K562 (cell line): ENCODE results near the gene POMC. TPM values are rescaled to one million over a fixed set of nuclear protein-coding genes. Genes with fewer than 3 reads are reported as not detected.

ENCODE experiments used
- ATAC-seq: fragments of 200-7000 bp; cut with Tn5 transposase; 3 replicates; pipeline ENCODE4 v1.9.1; 2020; ENCODE audit warnings: moderate library complexity
- BruUV-seq: library from RNA; stranded (reverse); fragments of 400-500 nt; replicated peaks from 2 replicates; lab custom pipeline; 2021; lab: Mats Ljungman, UMichigan
- CTCF ChIA-PET: fragments of 300-600 bp; formaldehyde crosslinking; extraction: SDS; loops from one replicate; lab custom pipeline; 2021; ENCODE audit warnings: low intra/inter-chr PET ratio; lab: Yijun Ruan, JAX
- POLR2A ChIA-PET: fragments of 300-600, 350-650 bp; sonication (Branson Sonifier 250); formaldehyde crosslinking; extraction: SDS; loops from one replicate; lab custom pipeline; 2021; ENCODE audit warnings: antibody characterized with exemption, inconsistent platforms; lab: Yijun Ruan, JAX
- DNase-seq, 4 experiments: peaks; one replicate each; pipeline versions ENCODE4 v3.0.0 to v3.0.0-alpha.2; 2011 to 2018; ENCODE audit warnings: low spot score in 3 of 4, mixed read lengths in 3 of 4; ENCODE audit errors: extremely low read depth in 1 of 4
- FAIRE-seq: peaks from 2 replicates; lab custom pipeline; 2011; peaks lifted over from hg19 to GRCh38; lab: Jason Lieb, UNC
- H2AFZ ChIP-seq: 2 replicates; pipeline ENCODE4 v1.6.0; 2011; ENCODE audit warnings: low read depth, low read length, control low read depth, inconsistent platforms
- H3K27ac ChIP-seq: fragments of 200-600 bp; 3 replicates; pipeline ENCODE4 v1.8.0; 2011; ENCODE audit warnings: low read depth, mild to moderate bottlenecking, control low read depth, inconsistent platforms, low read length, moderate library complexity, mixed read lengths; ENCODE audit errors: extremely low read depth
- H3K27me3 ChIP-seq, 2 experiments: fragments of 300-600 bp in 1 of 2; 2 replicates in 1 of 2; 3 replicates in 1 of 2; pipeline versions ENCODE4 v1.6.0 to v1.8.0; 2011; ENCODE audit warnings: inconsistent platforms in 2 of 2, low read length in 2 of 2, mild to moderate bottlenecking in 1 of 2, mixed read lengths in 1 of 2, moderate library complexity in 1 of 2; ENCODE audit not compliant: control insufficient read depth in 2 of 2, insufficient read depth in 2 of 2
- H3K36me3 ChIP-seq: fragments of 300-600 bp; 3 replicates; pipeline ENCODE4 v1.8.0; 2011; ENCODE audit warnings: mild to moderate bottlenecking, low read length, inconsistent platforms; ENCODE audit not compliant: control insufficient read depth, insufficient read depth
- H3K4me1 ChIP-seq, 2 experiments: fragments of 200-600 bp in 1 of 2; replicated peaks in 1 of 2; 2 replicates in 1 of 2; 3 replicates in 1 of 2; pipeline versions ENCODE4 v1.5.1 to v1.8.0; 2011; ENCODE audit warnings: inconsistent platforms in 2 of 2, low read length in 2 of 2, mild to moderate bottlenecking in 1 of 2, mixed read lengths in 1 of 2, moderate library complexity in 1 of 2; ENCODE audit not compliant: control insufficient read depth in 2 of 2, insufficient read depth in 2 of 2
- H3K4me2 ChIP-seq: 2 replicates; pipeline ENCODE4 v1.6.1; 2011; ENCODE audit warnings: low read length, control low read depth, inconsistent platforms, mixed read lengths; ENCODE audit not compliant: insufficient read depth
- H3K4me3 ChIP-seq: fragments of 200-600 bp; sonication (generic), shearing (Covaris generic); 2 replicates; pipeline ENCODE4 v1.5.1; 2016; ENCODE audit warnings: control low read depth, inconsistent platforms
- H3K79me2 ChIP-seq: fragments of 200-600 bp; 3 replicates; pipeline ENCODE4 v1.8.0; 2011; ENCODE audit warnings: low read length, inconsistent platforms; ENCODE audit not compliant: control insufficient read depth, insufficient read depth
- H3K9ac ChIP-seq, 2 experiments: 2 replicates each; pipeline versions ENCODE4 v1.6.0 to v1.6.1; 2011; ENCODE audit warnings: low read depth in 2 of 2, low read length in 2 of 2, control low read depth in 1 of 2, inconsistent platforms in 1 of 2, mild to moderate bottlenecking in 1 of 2, mixed read lengths in 1 of 2; ENCODE audit not compliant: insufficient read depth in 1 of 2
- H3K9me1 ChIP-seq: one replicate; pipeline ENCODE4 v1.6.0; 2011; ENCODE audit warnings: inconsistent platforms, mild to moderate bottlenecking, low read length, moderate library complexity; ENCODE audit not compliant: control insufficient read depth, insufficient read depth
- H3K9me3 ChIP-seq: replicated peaks from 2 replicates; pipeline ENCODE4 v1.5.1; 2011; ENCODE audit warnings: low read depth, low read length, inconsistent platforms; ENCODE audit not compliant: control insufficient read depth, insufficient read depth
- H4K20me1 ChIP-seq: replicated peaks from 2 replicates; pipeline ENCODE4 v1.6.1; 2011; ENCODE audit warnings: low read length, inconsistent platforms, mixed read lengths; ENCODE audit not compliant: control insufficient read depth, insufficient read depth
- AFF1 ChIP-seq, 2 experiments: fragments of 450-650 bp; IDR thresholded peaks; 2 replicates each; pipeline ENCODE4 v1.6.1; 2018; ENCODE audit warnings: mild to moderate bottlenecking in 2 of 2, low read depth in 1 of 2; ENCODE audit not compliant: partially characterized antibody in 2 of 2
- CTCF ChIP-seq, 3 experiments: IDR thresholded peaks in 2 of 3; conservative IDR thresholded peaks in 1 of 3; 2 replicates each; pipeline ENCODE4 v1.5.1; 2011 to 2012; ENCODE audit warnings: low read length in 3 of 3, mild to moderate bottlenecking in 3 of 3, control low read depth in 2 of 3, improper control_type of control experiment in 1 of 3, inconsistent platforms in 1 of 3, low read depth in 1 of 3, mixed read lengths in 1 of 3, moderate library complexity in 1 of 3; ENCODE audit not compliant: insufficient read depth in 2 of 3
- EGR1 ChIP-seq: fragments of 450-650 bp; conservative IDR thresholded peaks from 2 replicates; pipeline ENCODE4 v1.6.1; 2017; ENCODE audit warnings: mild to moderate bottlenecking
- HNRNPK ChIP-seq: fragments of 200-400 bp; formaldehyde crosslinking; IDR thresholded peaks from one replicate; pipeline ENCODE4 v1.6.1; 2018; ENCODE audit warnings: mild to moderate bottlenecking, low read depth, low read length; ENCODE audit not compliant: poor library complexity, severe bottlenecking
- JUND ChIP-seq, 2 experiments: IDR thresholded peaks; 2 replicates in 1 of 2; 3 replicates in 1 of 2; pipeline ENCODE4 v1.6.1; 2011; ENCODE audit warnings: borderline replicate concordance in 2 of 2, low read depth in 2 of 2, low read length in 2 of 2, improper control_type of control experiment in 1 of 2, missing biosample characterization in 1 of 2, missing genetic modification characterization in 1 of 2, missing genetic modification reagents in 1 of 2
- NBN ChIP-seq: fragments of 450-650 bp; IDR thresholded peaks from 2 replicates; pipeline ENCODE4 v1.6.1; 2016; ENCODE audit warnings: low read depth, mild to moderate bottlenecking
- RAD21 ChIP-seq, 2 experiments: fragments of 250-450 bp in 1 of 2; fragments of 450-650 bp in 1 of 2; sonication (Bioruptor Pico) in 1 of 2; formaldehyde crosslinking in 1 of 2; IDR thresholded peaks in 1 of 2; conservative IDR thresholded peaks in 1 of 2; 2 replicates each; pipeline versions ENCODE4 v1.4.0 to v1.8.0; 2020 to 2022; ENCODE audit warnings: mild to moderate bottlenecking in 2 of 2, moderate library complexity in 1 of 2
- RBM25 ChIP-seq: fragments of 200-400 bp; formaldehyde crosslinking; IDR thresholded peaks from 2 replicates; pipeline ENCODE4 v1.6.1; 2018; ENCODE audit warnings: low read length, low read depth, moderate library complexity; ENCODE audit not compliant: severe bottlenecking
- ZNF512 ChIP-seq: IDR thresholded peaks from 2 replicates; pipeline ENCODE4 v1.6.1; 2016; ENCODE audit warnings: missing genetic modification characterization, missing compliant biosample characterization
- WGBS: fragments of 100-300 bp; shearing (Covaris generic); methylation state at CpG from one replicate; pipeline ENCODE4 v1.1.6; 2016; ENCODE audit warnings: low coverage, mixed read lengths; ENCODE audit not compliant: insufficient coverage; ENCODE audit errors: missing lambda C conversion rate; 5-methylcytosine and 5-hydroxymethylcytosine counted together
- in situ Hi-C: fragments of 300-500 bp; cut with MboI; formaldehyde crosslinking; loops from 4 replicates; pipeline ENCODE4 v1.15.0; 2018; ENCODE audit warnings: inconsistent platforms, mixed read lengths
- intact Hi-C: fragments of 100-400 bp; cut with micrococcal nuclease; formaldehyde crosslinking; loops from 2 replicates; pipeline ENCODE4 v1.14.2; 2022
- polyA plus RNA-seq, 8 experiments: library from polyadenylated mRNA; depleted of rRNA in 4 of 8; stranded (reverse) in 5 of 8; unstranded in 3 of 8; fragments of >200 nt; fragmentation: Nextera tagmentation in 2 of 8; fragmentation: Illumina TruSeq in 1 of 8; extraction: Ambion mirVana in 2 of 8; extraction: Trizol in 1 of 8; gene quantifications; 2 replicates each; pipeline versions ENCODE4 v1.2.1 to v1.2.3, GENCODE V29; 2011 to 2014; ENCODE audit warnings: inconsistent platforms in 1 of 8, missing spikeins in 1 of 8
- total RNA-seq, 7 experiments: library from RNA; depleted of rRNA in 6 of 7; stranded (reverse); fragments of >200 nt in 6 of 7; fragmentation: Illumina TruSeq in 2 of 7; extraction: Trizol in 2 of 7; gene quantifications; 2 replicates each; pipeline versions ENCODE4 v1.2.1 to v1.2.3, GENCODE V29; 2011 to 2021; ENCODE audit warnings: low replicate concordance in 1 of 7

The POMC gene
- total and polyA plus RNA-seq, 9 of the 15 experiments (the other 6 are each of a cell fraction or from before 2014, with no cell fraction given): not detected

- Histone ChIP-seq H3K27ac (no peak overlapping the region), H3K9me1 (no peaks in the 10 kb centered on the region), H3K36me3 (no peaks in the 10 kb centered on the region), H3K4me3 (no peak overlapping the region), H3K27me3 (0 out of 5 replicates have a peak, but pooled peaks cover 0 to 2% of the 10 kb centered on the region in 2 experiments), H4K20me1 (no peaks in the 10 kb centered on the region), H3K79me2 (no peaks in the 10 kb centered on the region), H3K9ac (no peak overlapping the region), H3K4me2 (no peak overlapping the region), H3K4me1 (peaks cover 0 to 11% of the 10 kb centered on the region in 2 experiments; a peak in 2 of 5 replicates), H2AFZ (peak overlapping the region; percentile 68; the same call in 1 of the 2 replicates), H3K9me3 (no peaks in the 10 kb centered on the region)
- BruUV-seq: no TSS peak
- POLR2A ChIA-PET: interaction anchor here (0.7 kb wide), 1 partner anchor 18 kb away, joined by 3 read pairs; no protein-coding TSS in a partner anchor
- FAIRE-seq (peak; percentile 32), ATAC-seq (peak; percentile 93), DNase-seq (peak; percentile 43 to 53 (median 50))
- in situ Hi-C loops: no loop called here
- TF ChIP-seq RAD21 (CRISPR knock-in tag; conservative IDR thresholded peaks at IDR 0.05 in 1 of 2, IDR thresholded peaks at IDR 0.05 in 1 of 2) (peak in 1 of 2 experiments; percentile 33; a peak in 2 of 4 replicates), AFF1 (IDR thresholded peaks at IDR 0.05; ENCODE audit: low read depth in 1 of 2, partially characterized antibody in 2 of 2) (no peak), HNRNPK (no peak), EGR1 (no peak), JUND (IDR thresholded peaks at IDR 0.05; ENCODE audit: borderline replicate concordance, low read depth, low read length) (no peak), JUND (tag; IDR thresholded peaks at IDR 0.05; ENCODE audit: borderline replicate concordance, low read depth, low read length) (no peak), NBN (no peak), ZNF512 (tag) (no peak), RBM25 (no peak), CTCF (IDR thresholded peaks at IDR 0.05 in 2 of 3, conservative IDR thresholded peaks at IDR 0.05 in 1 of 3; ENCODE audit: insufficient read depth in 2 of 3, low read depth in 1 of 3, low read length in 3 of 3) (peak; percentile 42 to 54 (median 48); a peak in 3 of 6 replicates)
- WGBS: 6% methylated on average over 6 of the region's 6 CpGs
- intact Hi-C loops: loop anchor here (2.0 kb wide), 1 partner anchor 28 kb away; no protein-coding TSS in a partner anchor
- CTCF ChIA-PET: no interaction called here
Observed at GRCh38 chr2:25201265-25201664, 32.9 kb upstream of the POMC start.
